Liver (tissue), 9 donors: ENCODE results near the gene RYR3. TPM values are rescaled to one million over a fixed set of nuclear protein-coding genes. Genes with fewer than 3 reads are reported as not detected.

ENCODE experiments used
- DNase-seq: peaks from one replicate; pipeline ENCODE4 v3.0.0-alpha.2; 2017; ENCODE audit warnings: low spot score
- H3K27ac ChIP-seq, 2 donors: one replicate each; pipeline ENCODE4 v1.7.0; 2013; ENCODE audit warnings: inconsistent platforms in 2 of 2, low read length in 2 of 2, control low read depth in 1 of 2, low read depth in 1 of 2, mild to moderate bottlenecking in 1 of 2
- H3K27me3 ChIP-seq, 4 donors: one replicate each; pipeline versions ENCODE4 v1.6.1 to v1.7.0; 2013; ENCODE audit warnings: low read length in 3 of 4, inconsistent platforms in 1 of 4, mild to moderate bottlenecking in 1 of 4, moderate library complexity in 1 of 4; ENCODE audit not compliant: control insufficient read depth in 4 of 4, insufficient read depth in 4 of 4
- H3K36me3 ChIP-seq, 4 donors: one replicate each; pipeline versions ENCODE4 v1.6.1 to v1.7.0; 2013; ENCODE audit warnings: low read length in 3 of 4, mild to moderate bottlenecking in 3 of 4, low read depth in 1 of 4, moderate library complexity in 1 of 4; ENCODE audit not compliant: control insufficient read depth in 4 of 4, insufficient read depth in 3 of 4
- H3K4me1 ChIP-seq, 4 donors: one replicate each; pipeline versions ENCODE4 v1.6.1 to v1.7.0; 2013; ENCODE audit warnings: low read length in 3 of 4, mild to moderate bottlenecking in 3 of 4, moderate library complexity in 1 of 4; ENCODE audit not compliant: control insufficient read depth in 4 of 4, insufficient read depth in 4 of 4
- H3K4me3 ChIP-seq, 3 donors: one replicate each; pipeline versions ENCODE4 v1.6.1 to v1.7.0; 2013; ENCODE audit warnings: low read length in 3 of 3, control low read depth in 1 of 3, low read depth in 1 of 3, mild to moderate bottlenecking in 1 of 3
- H3K9ac ChIP-seq, 2 donors: one replicate each; pipeline ENCODE4 v1.7.0; 2013; ENCODE audit warnings: low read length in 2 of 2, mild to moderate bottlenecking in 2 of 2, moderate library complexity in 2 of 2, control low read depth in 1 of 2, low read depth in 1 of 2
- H3K9me3 ChIP-seq, 4 donors: one replicate each; pipeline versions ENCODE4 v1.6.1 to v1.7.0; 2013; ENCODE audit warnings: low read length in 3 of 4; ENCODE audit not compliant: control insufficient read depth in 4 of 4
- ATF3 ChIP-seq: IDR thresholded peaks from 2 replicates; pipeline ENCODE4 v1.6.1; 2016; ENCODE audit warnings: antibody characterized with exemption
- EGR1 ChIP-seq, 2 donors: IDR thresholded peaks; 2 replicates each; pipeline ENCODE4 v1.6.1; 2016 to 2018; ENCODE audit warnings: antibody characterized with exemption in 2 of 2, low read depth in 2 of 2
- FOXA1 ChIP-seq: IDR thresholded peaks from 2 replicates; pipeline ENCODE4 v1.6.1; 2016; ENCODE audit warnings: antibody characterized with exemption
- FOXA2 ChIP-seq: IDR thresholded peaks from 2 replicates; pipeline ENCODE4 v1.6.1; 2016; ENCODE audit warnings: antibody characterized with exemption
- GABPA ChIP-seq, 2 donors: IDR thresholded peaks in 1 of 2; conservative IDR thresholded peaks in 1 of 2; 2 replicates each; pipeline ENCODE4 v1.6.1; 2016; ENCODE audit warnings: antibody characterized with exemption in 2 of 2, mild to moderate bottlenecking in 1 of 2, moderate library complexity in 1 of 2
- HNF4A ChIP-seq, 2 donors: conservative IDR thresholded peaks; 2 replicates each; pipeline ENCODE4 v1.6.1; 2016; ENCODE audit warnings: antibody characterized with exemption in 2 of 2, mild to moderate bottlenecking in 2 of 2
- HNF4G ChIP-seq: IDR thresholded peaks from 2 replicates; pipeline ENCODE4 v1.6.1; 2016; ENCODE audit warnings: antibody characterized with exemption
- JUND ChIP-seq, 2 donors: IDR thresholded peaks; 2 replicates each; pipeline ENCODE4 v1.6.1; 2016; ENCODE audit warnings: antibody characterized with exemption in 2 of 2
- MAX ChIP-seq: IDR thresholded peaks from 2 replicates; pipeline ENCODE4 v1.6.1; 2016; ENCODE audit warnings: antibody characterized with exemption
- NR2F2 ChIP-seq: IDR thresholded peaks from 2 replicates; pipeline ENCODE4 v1.6.1; 2016; ENCODE audit warnings: antibody characterized with exemption
- RAD21 ChIP-seq, 2 donors: IDR thresholded peaks; 2 replicates each; pipeline ENCODE4 v1.6.1; 2016; ENCODE audit warnings: antibody characterized with exemption in 2 of 2, mild to moderate bottlenecking in 2 of 2
- REST ChIP-seq: IDR thresholded peaks from 2 replicates; pipeline ENCODE4 v1.6.1; 2016; ENCODE audit warnings: antibody characterized with exemption, mild to moderate bottlenecking
- RXRA ChIP-seq, 2 donors: IDR thresholded peaks; 2 replicates each; pipeline ENCODE4 v1.6.1; 2017 to 2018; ENCODE audit warnings: antibody characterized with exemption in 2 of 2, mild to moderate bottlenecking in 1 of 2
- SP1 ChIP-seq: IDR thresholded peaks from 2 replicates; pipeline ENCODE4 v1.6.1; 2018; ENCODE audit warnings: antibody characterized with exemption, mild to moderate bottlenecking
- TAF1 ChIP-seq: conservative IDR thresholded peaks from 2 replicates; pipeline ENCODE4 v1.6.1; 2016; ENCODE audit warnings: antibody characterized with exemption, mild to moderate bottlenecking
- YY1 ChIP-seq: IDR thresholded peaks from 2 replicates; pipeline ENCODE4 v1.6.1; 2016; ENCODE audit warnings: antibody characterized with exemption, mild to moderate bottlenecking
- WGBS: extraction: QIAGEN DNeasy Blood & Tissue Kit; methylation state at CpG from one replicate; pipeline ENCODE4 v1.1.7; 2013; 5-methylcytosine and 5-hydroxymethylcytosine counted together
- polyA plus RNA-seq, 2 donors: library from polyadenylated mRNA; stranded (reverse) in 1 of 2; unstranded in 1 of 2; fragments of 200-250 nt in 1 of 2; fragments of >200 nt in 1 of 2; fragmentation: Nextera tagmentation in 1 of 2; extraction: Ambion mirVana in 1 of 2; gene quantifications; one replicate each; pipeline versions ENCODE4 v1.2.1 to v1.2.3, GENCODE V29; 2013 to 2015
- total RNA-seq, 2 donors: library from RNA; depleted of rRNA; stranded (reverse); fragments of >200 nt; gene quantifications; one replicate each; pipeline ENCODE4 v1.2.3, GENCODE V29; 2014
- TF ChIP-seq, protein P1 (sequence below): fragments of 150-350 bp; IDR thresholded peaks from 2 replicates; pipeline ENCODE4 v1.5.1; 2017; ENCODE audit warnings: improper control_type of control experiment, low read depth, low read length; ENCODE audit not compliant: missing input control
- TF ChIP-seq, protein P2 (sequence below): IDR thresholded peaks from 2 replicates; pipeline ENCODE4 v1.6.1; 2016; ENCODE audit warnings: antibody characterized with exemption
- donor health status: healthy.
- donor health status: healthy.
- donor health status: healthy.
- donor health status: healthy.
- donor health status: healthy.

Gene RYR3
- total and polyA plus RNA-seq, 4 donors: 0.01 to 1.1 (median 0.22) TPM

DNA sequence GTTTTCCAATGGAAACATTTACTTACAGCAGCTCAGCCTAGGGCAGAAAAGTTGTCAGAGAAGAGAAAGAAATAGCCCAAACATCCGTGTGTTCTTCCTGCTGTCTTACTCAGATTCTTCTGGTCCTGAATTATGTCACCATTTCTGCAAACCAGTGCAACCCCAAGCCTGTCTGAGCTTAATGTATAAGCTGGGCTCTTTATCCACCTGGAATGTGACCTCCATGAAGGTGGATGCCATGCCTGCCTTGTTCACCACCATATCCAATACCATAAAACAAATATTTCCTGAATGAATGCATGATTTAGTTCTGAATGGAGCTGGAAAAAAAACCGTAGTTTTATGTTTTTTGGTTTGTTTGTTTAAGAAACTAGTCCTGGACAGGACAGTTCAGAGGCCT is 150.9 kb downstream of the RYR3 start:
- Histone ChIP-seq H3K9ac (no peak overlapping the region), H3K4me1 (no peaks in the 10 kb centered on the region), H3K4me3 (no peak overlapping the region), H3K27me3 (peaks cover 0 to 2% (median 0%) of the 10 kb centered on the region in 4 donors), H3K27ac (no peak overlapping the region), H3K9me3 (no peaks in the 10 kb centered on the region), H3K36me3 (no peaks in the 10 kb centered on the region)
- DNase-seq: no peak
- no peak for TF ChIP-seq RXRA (IDR thresholded peaks at IDR 0.05)
- TF ChIP-seq FOXA2: no peak
- TF ChIP-seq, protein P1, sequence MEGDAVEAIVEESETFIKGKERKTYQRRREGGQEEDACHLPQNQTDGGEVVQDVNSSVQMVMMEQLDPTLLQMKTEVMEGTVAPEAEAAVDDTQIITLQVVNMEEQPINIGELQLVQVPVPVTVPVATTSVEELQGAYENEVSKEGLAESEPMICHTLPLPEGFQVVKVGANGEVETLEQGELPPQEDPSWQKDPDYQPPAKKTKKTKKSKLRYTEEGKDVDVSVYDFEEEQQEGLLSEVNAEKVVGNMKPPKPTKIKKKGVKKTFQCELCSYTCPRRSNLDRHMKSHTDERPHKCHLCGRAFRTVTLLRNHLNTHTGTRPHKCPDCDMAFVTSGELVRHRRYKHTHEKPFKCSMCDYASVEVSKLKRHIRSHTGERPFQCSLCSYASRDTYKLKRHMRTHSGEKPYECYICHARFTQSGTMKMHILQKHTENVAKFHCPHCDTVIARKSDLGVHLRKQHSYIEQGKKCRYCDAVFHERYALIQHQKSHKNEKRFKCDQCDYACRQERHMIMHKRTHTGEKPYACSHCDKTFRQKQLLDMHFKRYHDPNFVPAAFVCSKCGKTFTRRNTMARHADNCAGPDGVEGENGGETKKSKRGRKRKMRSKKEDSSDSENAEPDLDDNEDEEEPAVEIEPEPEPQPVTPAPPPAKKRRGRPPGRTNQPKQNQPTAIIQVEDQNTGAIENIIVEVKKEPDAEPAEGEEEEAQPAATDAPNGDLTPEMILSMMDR: no peak
- TF ChIP-seq YY1: no peak
- TF ChIP-seq REST: no peak
- TF ChIP-seq, protein P2, sequence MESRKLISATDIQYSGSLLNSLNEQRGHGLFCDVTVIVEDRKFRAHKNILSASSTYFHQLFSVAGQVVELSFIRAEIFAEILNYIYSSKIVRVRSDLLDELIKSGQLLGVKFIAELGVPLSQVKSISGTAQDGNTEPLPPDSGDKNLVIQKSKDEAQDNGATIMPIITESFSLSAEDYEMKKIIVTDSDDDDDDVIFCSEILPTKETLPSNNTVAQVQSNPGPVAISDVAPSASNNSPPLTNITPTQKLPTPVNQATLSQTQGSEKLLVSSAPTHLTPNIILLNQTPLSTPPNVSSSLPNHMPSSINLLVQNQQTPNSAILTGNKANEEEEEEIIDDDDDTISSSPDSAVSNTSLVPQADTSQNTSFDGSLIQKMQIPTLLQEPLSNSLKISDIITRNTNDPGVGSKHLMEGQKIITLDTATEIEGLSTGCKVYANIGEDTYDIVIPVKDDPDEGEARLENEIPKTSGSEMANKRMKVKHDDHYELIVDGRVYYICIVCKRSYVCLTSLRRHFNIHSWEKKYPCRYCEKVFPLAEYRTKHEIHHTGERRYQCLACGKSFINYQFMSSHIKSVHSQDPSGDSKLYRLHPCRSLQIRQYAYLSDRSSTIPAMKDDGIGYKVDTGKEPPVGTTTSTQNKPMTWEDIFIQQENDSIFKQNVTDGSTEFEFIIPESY: no peak
- no peak for TF ChIP-seq ATF3
- TF ChIP-seq HNF4A (conservative IDR thresholded peaks at IDR 0.05): no peak
- no peak for TF ChIP-seq JUND (IDR thresholded peaks at IDR 0.05)
- TF ChIP-seq TAF1: no peak
- no peak for TF ChIP-seq SP1
- no peak for TF ChIP-seq NR2F2
- TF ChIP-seq MAX: no peak
- TF ChIP-seq GABPA (IDR thresholded peaks at IDR 0.05 in 1 of 2, conservative IDR thresholded peaks at IDR 0.05 in 1 of 2): no peak
- TF ChIP-seq FOXA1: no peak
- TF ChIP-seq EGR1 (IDR thresholded peaks at IDR 0.05; ENCODE audit: low read depth in 2 of 2): no peak
- no peak for TF ChIP-seq HNF4G
- TF ChIP-seq RAD21 (IDR thresholded peaks at IDR 0.05): no peak
- WGBS: 69% methylated on average over 2 of the region's 2 CpGs
